GM23248 (cell line): Measurements from ENCODE around the gene USF1. TPM values are rescaled to one million over a fixed set of nuclear protein-coding genes. Genes with fewer than 3 reads are reported as not detected.

Experiments used
- DNase-seq: peaks from one replicate; pipeline ENCODE4 v3.0.0-alpha.2; 2015
- H2AFZ ChIP-seq: fragments of 200-600 bp; sonication (generic); 2 replicates; pipeline ENCODE4 v1.6.1; 2016; ENCODE audit warnings: antibody characterized with exemption
- H3F3A ChIP-seq: fragments of 200-600 bp; sonication (generic); 2 replicates; pipeline ENCODE4 v1.6.1; 2016; ENCODE audit warnings: mild to moderate bottlenecking, antibody characterized with exemption, mixed run types; ENCODE audit not compliant: insufficient read depth
- H3K27ac ChIP-seq: fragments of 200-600 bp; sonication (generic); 2 replicates; pipeline ENCODE4 v1.5.1; 2016; ENCODE audit warnings: mild to moderate bottlenecking
- H3K27me3 ChIP-seq: fragments of 200-600 bp; sonication (generic); replicated peaks from 2 replicates; pipeline ENCODE4 v1.6.1; 2016; ENCODE audit warnings: mild to moderate bottlenecking; ENCODE audit not compliant: insufficient read depth
- H3K36me3 ChIP-seq: fragments of 200-600 bp; sonication (generic); 2 replicates; pipeline ENCODE4 v1.6.1; 2016; ENCODE audit warnings: low read depth, mild to moderate bottlenecking
- H3K4me1 ChIP-seq: fragments of 200-600 bp; sonication (generic); 2 replicates; pipeline ENCODE4 v1.6.1; 2016; ENCODE audit warnings: mild to moderate bottlenecking; ENCODE audit not compliant: insufficient read depth
- H3K4me2 ChIP-seq: fragments of 200-600 bp; sonication (generic); one replicate; pipeline ENCODE4 v1.6.1; 2016; ENCODE audit warnings: mild to moderate bottlenecking; ENCODE audit not compliant: unreplicated experiment
- H3K4me3 ChIP-seq: fragments of 200-600 bp; sonication (generic); 2 replicates; pipeline ENCODE4 v1.5.1; 2016; ENCODE audit warnings: mild to moderate bottlenecking
- H3K79me2 ChIP-seq: fragments of 200-600 bp; sonication (generic); 2 replicates; pipeline ENCODE4 v1.6.1; 2016; ENCODE audit warnings: mild to moderate bottlenecking; ENCODE audit not compliant: insufficient read depth
- H3K9ac ChIP-seq: fragments of 200-600 bp; sonication (generic); 2 replicates; pipeline ENCODE4 v1.6.1; 2016; ENCODE audit warnings: mild to moderate bottlenecking
- H3K9me2 ChIP-seq: fragments of 200-600 bp; sonication (generic); 2 replicates; pipeline ENCODE4 v1.6.1; 2016; ENCODE audit warnings: mixed run types, mild to moderate bottlenecking, moderate library complexity; ENCODE audit not compliant: insufficient read depth
- H3K9me3 ChIP-seq: fragments of 200-600 bp; sonication (generic); one replicate; pipeline ENCODE4 v1.6.1; 2017; ENCODE audit warnings: low read depth
- H4K20me1 ChIP-seq: fragments of 200-600 bp; sonication (generic); 2 replicates; pipeline ENCODE4 v1.6.0; 2016; ENCODE audit not compliant: insufficient read depth
- EZH2 ChIP-seq: fragments of 200-600 bp; sonication (generic); IDR thresholded peaks from 2 replicates; pipeline ENCODE4 v1.6.1; 2018; ENCODE audit warnings: antibody characterized with exemption, mild to moderate bottlenecking; ENCODE audit not compliant: insufficient read depth, poor library complexity, severe bottlenecking
- EZH2phosphoT487 ChIP-seq: fragments of 200-600 bp; sonication (generic); IDR thresholded peaks from 2 replicates; pipeline ENCODE4 v1.6.1; 2018; ENCODE audit warnings: antibody characterized with exemption, moderate library complexity, mild to moderate bottlenecking, low read depth; ENCODE audit not compliant: insufficient read depth
- WGBS, 2 experiments: methylation state at CpG; one replicate each; pipeline ENCODE4 v1.1.6; 2015 to 2017; ENCODE audit warnings: low lambda C conversion rate in 2 of 2, low coverage in 1 of 2; ENCODE audit errors: missing lambda C conversion rate in 2 of 2; 5-methylcytosine and 5-hydroxymethylcytosine counted together
- in situ Hi-C: fragments of 300-500 bp; cut with MboI; formaldehyde crosslinking; loops from 2 replicates; pipeline ENCODE4 v1.15.0; 2020
- polyA plus RNA-seq: library from polyadenylated mRNA; unstranded; fragments of >200 nt; fragmentation: Nextera tagmentation; extraction: Ambion mirVana; gene quantifications from 2 replicates; pipeline ENCODE4 v1.2.1, GENCODE V29; 2016
- total RNA-seq: library from RNA; depleted of rRNA; stranded (reverse); fragments of >200 nt; shearing (Covaris generic); gene quantifications from 2 replicates; pipeline ENCODE4 v1.2.3, GENCODE V29; 2014

Gene USF1
- total and polyA plus RNA-seq, 2 experiments from 2014 or later: 17.1 to 53.2 TPM

DNA sequence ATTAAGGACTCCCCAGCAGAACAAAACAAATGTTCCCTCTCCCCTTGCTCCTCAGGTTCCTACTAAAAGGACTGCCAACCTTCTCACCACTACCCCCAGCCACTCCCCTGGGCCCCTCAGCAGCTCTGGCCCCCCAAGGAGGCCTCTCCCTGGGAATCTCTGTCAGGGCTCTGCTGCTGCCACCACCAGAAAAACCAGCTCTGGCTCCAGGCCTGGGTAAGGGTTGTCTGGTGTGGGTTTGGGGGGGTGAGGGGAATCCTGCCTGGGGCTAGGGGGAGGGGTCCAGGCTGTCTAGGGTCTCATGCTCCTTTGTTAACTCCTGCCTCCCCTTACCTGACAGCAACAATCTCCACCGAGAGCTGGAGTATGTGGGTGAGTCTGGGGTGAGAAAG is 38.8 kb upstream of the USF1 start:
- H4K20me1 ChIP-seq: no peaks in the 10 kb centered on the region
- H3K4me3 ChIP-seq: no peak overlapping the region
- H3K36me3 ChIP-seq: no peaks in the 10 kb centered on the region
- H3K9me2 ChIP-seq: no peaks in the 10 kb centered on the region
- no peaks in the 10 kb centered on the region for H3K9me3 ChIP-seq
- H3K4me2 ChIP-seq: no peak overlapping the region
- H3F3A ChIP-seq: peaks cover 43% of the 10 kb centered on the region
- no peaks in the 10 kb centered on the region for H3K79me2 ChIP-seq
- in situ Hi-C loops: no loop called here
- no peak for DNase-seq
- 100% methylated on average over 1 of the region's 1 CpG; no CpG with 5 or more reads in 1 of the 2 experiments for WGBS, 2 experiments
- H3K27ac ChIP-seq: peak overlapping the region; percentile 88
- no peaks in the 10 kb centered on the region for H3K27me3 ChIP-seq
- H3K4me1 ChIP-seq: peaks cover 70% of the 10 kb centered on the region
- H2AFZ ChIP-seq: no peak overlapping the region
- TF ChIP-seq EZH2phosphoT487: no peak
- TF ChIP-seq EZH2: no peak
- 0 out of 2 replicates have a peak overlapping the region, but pooled peaks have one; percentile 17 for H3K9ac ChIP-seq

DNA sequence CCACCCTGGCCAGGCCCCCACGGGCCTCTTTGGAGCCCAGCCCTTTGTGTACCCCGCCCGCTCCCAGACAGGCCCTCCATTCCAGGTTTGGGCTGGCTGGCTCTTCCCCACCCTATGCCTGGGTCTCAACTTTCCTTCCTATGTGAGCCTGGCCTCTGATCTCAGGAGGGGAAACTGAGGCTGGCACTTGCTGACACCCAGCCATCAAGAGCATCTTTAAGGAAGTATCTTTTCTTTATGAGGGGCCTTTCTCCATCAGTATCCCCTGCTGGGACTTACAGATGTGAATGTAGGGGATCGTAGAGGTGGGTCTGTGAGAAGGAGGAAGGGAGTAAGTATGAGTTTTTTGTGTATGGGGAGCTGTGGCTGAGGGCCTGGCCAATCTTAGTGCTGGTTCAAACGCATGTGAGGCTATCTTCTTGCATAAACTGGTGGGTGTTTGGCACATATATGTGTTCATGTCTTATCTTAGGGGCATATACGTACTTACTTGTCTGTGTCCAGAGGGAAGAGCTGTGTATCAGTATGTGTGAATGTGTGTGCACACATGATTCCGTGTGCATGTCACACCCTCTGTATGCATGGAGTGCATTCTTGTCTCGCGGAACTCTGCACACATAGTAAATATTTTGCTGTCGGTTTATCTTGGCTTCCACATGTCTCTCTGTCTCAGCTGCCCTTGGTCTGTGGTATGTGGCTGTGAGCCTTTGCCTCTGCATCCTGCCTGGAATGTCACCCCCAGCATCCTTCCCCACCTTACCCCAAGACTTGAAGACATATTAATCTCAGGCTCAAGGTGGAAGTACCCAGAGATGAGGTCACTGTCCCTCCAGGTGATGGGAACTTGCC is 38.2 kb upstream of the USF1 start:
- peak overlapping the region; percentile 74 for H3K9ac ChIP-seq
- H3K27me3 ChIP-seq: no peaks in the 10 kb centered on the region
- H3K4me3 ChIP-seq: no peak overlapping the region
- 59 to 61% methylated on average over 10 of the region's 10 CpGs for WGBS, 2 experiments
- no peaks in the 10 kb centered on the region for H3K79me2 ChIP-seq
- no peaks in the 10 kb centered on the region for H4K20me1 ChIP-seq
- peak overlapping the region; percentile 88 for H3K27ac ChIP-seq
- no peaks in the 10 kb centered on the region for H3K9me2 ChIP-seq
- TF ChIP-seq EZH2: no peak
- no peak for TF ChIP-seq EZH2phosphoT487
- in situ Hi-C loops: no loop called here
- H3K36me3 ChIP-seq: no peaks in the 10 kb centered on the region
- no peak for DNase-seq
- H3F3A ChIP-seq: peaks cover 43% of the 10 kb centered on the region
- H3K4me2 ChIP-seq: peak overlapping the region; percentile 42
- peaks cover 70% of the 10 kb centered on the region for H3K4me1 ChIP-seq
- H3K9me3 ChIP-seq: no peaks in the 10 kb centered on the region
- H2AFZ ChIP-seq: peak overlapping the region; percentile 69

DNA sequence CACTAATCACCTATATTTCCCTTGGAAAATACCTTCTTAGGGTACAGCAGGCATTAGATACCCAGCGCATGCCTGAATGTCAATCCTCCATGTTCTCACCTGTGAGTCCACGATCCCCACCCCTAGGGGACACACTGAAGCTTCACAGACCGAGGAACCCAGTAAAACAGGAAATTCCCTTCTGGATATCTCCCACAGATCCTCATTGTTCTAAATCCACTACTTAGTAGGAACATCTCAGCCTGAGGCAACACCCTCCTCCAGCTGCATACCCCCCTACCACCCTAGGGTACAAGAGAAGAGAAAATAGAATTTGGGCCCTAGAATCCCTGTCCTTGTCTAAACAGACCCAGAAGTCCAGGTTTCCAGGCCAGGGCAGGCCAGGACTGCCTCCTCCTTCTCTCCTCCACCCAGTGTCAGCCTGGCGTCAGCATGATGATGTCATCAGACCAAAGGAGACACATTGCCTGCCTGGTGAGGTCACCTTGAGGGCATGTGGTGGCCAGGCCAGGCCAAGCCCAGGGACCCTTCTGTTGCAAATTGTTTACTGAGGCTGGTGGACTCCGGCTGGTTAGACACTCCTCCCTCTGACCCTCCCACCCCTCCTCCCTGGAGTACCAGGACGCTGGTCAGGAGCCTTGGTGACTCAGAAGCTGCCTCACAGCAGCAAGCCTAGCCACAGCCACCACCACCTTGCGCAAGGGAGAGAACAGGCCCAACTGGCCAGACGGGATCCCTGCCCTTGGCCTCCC is 37.4 kb upstream of the USF1 start:
- Histone ChIP-seq H3K79me2 (no peaks in the 10 kb centered on the region), H3K27ac (peak overlapping the region; percentile 88), H2AFZ (peak overlapping the region; percentile 69), H3F3A (peaks cover 41% of the 10 kb centered on the region), H3K4me3 (no peak overlapping the region), H3K4me2 (peak overlapping the region; percentile 42), H3K4me1 (peaks cover 62% of the 10 kb centered on the region), H3K9me2 (no peaks in the 10 kb centered on the region), H3K27me3 (no peaks in the 10 kb centered on the region), H3K9me3 (no peaks in the 10 kb centered on the region), H4K20me1 (no peaks in the 10 kb centered on the region), H3K36me3 (no peaks in the 10 kb centered on the region), H3K9ac (peak overlapping the region; percentile 74)
- TF ChIP-seq EZH2phosphoT487 (no peak), EZH2 (no peak)
- in situ Hi-C loops: no loop called here
- peak; percentile 98 for DNase-seq
- WGBS, 2 experiments: 24 to 27% methylated on average over 7 to 8 of the region's 8 CpGs

DNA sequence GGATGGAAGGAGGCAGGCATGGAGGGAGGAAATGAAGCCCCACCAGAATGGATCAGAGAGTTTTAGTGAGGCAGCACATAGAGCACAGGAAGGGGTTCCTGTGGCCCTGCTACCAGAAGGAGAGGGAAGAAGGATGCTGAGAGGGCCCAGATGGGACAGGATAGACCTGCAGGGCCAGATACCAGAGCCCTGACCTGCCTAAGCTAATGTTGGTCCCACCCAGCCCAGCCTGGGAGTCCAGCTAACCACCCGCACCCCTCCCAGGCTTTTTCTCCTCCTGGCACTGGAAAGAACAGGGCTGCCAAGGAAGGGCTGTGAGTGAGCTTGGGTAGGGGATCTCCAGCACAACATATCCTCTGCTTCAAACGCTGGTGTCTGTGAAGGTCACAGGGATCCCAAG is 36.7 kb upstream of the USF1 start:
- Histone ChIP-seq H3K36me3 (no peaks in the 10 kb centered on the region), H3K4me2 (no peak overlapping the region), H3K9me3 (no peaks in the 10 kb centered on the region), H3K9me2 (no peaks in the 10 kb centered on the region), H3K27me3 (no peaks in the 10 kb centered on the region), H3K79me2 (no peaks in the 10 kb centered on the region), H4K20me1 (no peaks in the 10 kb centered on the region), H3K4me1 (peaks cover 55% of the 10 kb centered on the region), H2AFZ (no peak overlapping the region), H3K9ac (peak overlapping the region; percentile 74; the same call in 1 of the 2 replicates), H3K27ac (peak overlapping the region; percentile 88), H3K4me3 (no peak overlapping the region), H3F3A (peaks cover 34% of the 10 kb centered on the region)
- in situ Hi-C loops: no loop called here
- no peak for DNase-seq
- 97 to 100% methylated on average over 2 of the region's 2 CpGs for WGBS, 2 experiments
- TF ChIP-seq EZH2phosphoT487: no peak
- no peak for TF ChIP-seq EZH2
